MCF 10A (cell line): ENCODE data around the gene OR8G5. TPM values are rescaled to one million over a fixed set of nuclear protein-coding genes. Genes with fewer than 3 reads are reported as not detected.
"Not testable (repeated sequence)": the region's sequence is repeated elsewhere in the genome, so short reads cannot be mapped to it uniquely, and the experiment has no call there.

Source experiments
- BruUV-seq: library from RNA; stranded (reverse); fragments of 400-500 nt; replicated peaks from 2 replicates; lab custom pipeline; 2021; lab: Mats Ljungman, UMichigan
- CTCF ChIA-PET: fragments of 300-600 bp; sonication (Branson Sonifier 250); formaldehyde crosslinking; extraction: SDS; loops from one replicate; lab custom pipeline; 2021; ENCODE audit warnings: antibody characterized with exemption, inconsistent platforms; lab: Yijun Ruan, JAX
- POLR2A ChIA-PET: fragments of 300-600, 350-650 bp; sonication (Branson Sonifier 250); formaldehyde crosslinking; extraction: SDS; loops from one replicate; lab custom pipeline; 2020; ENCODE audit warnings: antibody characterized with exemption, inconsistent platforms; lab: Yijun Ruan, JAX
- DNase-seq: peaks from one replicate; pipeline ENCODE4 v3.0.0-alpha.2; 2018; ENCODE audit not compliant: unreplicated experiment
- H3K27ac Mint-ChIP-seq: one replicate; pipeline ENCODE4 v1.8.0; 2022; ENCODE audit warnings: mild to moderate bottlenecking, low read depth, mixed read lengths; ENCODE audit not compliant: unreplicated experiment
- H3K27me3 Mint-ChIP-seq: one replicate; pipeline ENCODE4 v1.8.0; 2022; ENCODE audit warnings: mixed read lengths; ENCODE audit not compliant: insufficient read depth, unreplicated experiment
- H3K36me3 Mint-ChIP-seq: one replicate; pipeline ENCODE4 v1.8.0; 2022; ENCODE audit warnings: mild to moderate bottlenecking, moderate library complexity, mixed read lengths; ENCODE audit not compliant: insufficient read depth, unreplicated experiment
- H3K4me1 Mint-ChIP-seq: one replicate; pipeline ENCODE4 v1.8.0; 2022; ENCODE audit warnings: mixed read lengths; ENCODE audit not compliant: insufficient read depth, unreplicated experiment
- H3K4me3 Mint-ChIP-seq: one replicate; pipeline ENCODE4 v1.8.0; 2022; ENCODE audit warnings: mild to moderate bottlenecking, moderate library complexity, mixed read lengths; ENCODE audit not compliant: unreplicated experiment
- H3K9me3 Mint-ChIP-seq: one replicate; pipeline ENCODE4 v1.8.0; 2022; ENCODE audit warnings: mixed read lengths; ENCODE audit not compliant: unreplicated experiment
- intact Hi-C: fragments of 100-400 bp; cut with micrococcal nuclease; formaldehyde crosslinking; loops from 2 replicates; pipeline ENCODE4 v1.14.1; 2022
- total RNA-seq: library from RNA; stranded (reverse); gene quantifications from 2 replicates; pipeline ENCODE4 v1.2.3, GENCODE V29; 2022
- TF ChIP-seq, protein P1 (sequence below): fragments of 200-600 bp; IDR thresholded peaks from one replicate; pipeline ENCODE4 v1.8.0; 2022; ENCODE audit warnings: antibody characterized with exemption, mild to moderate bottlenecking; ENCODE audit not compliant: unreplicated experiment

OR8G5 gene
- total RNA-seq, 1 experiment from 2014 or later, result not detected

DNA sequence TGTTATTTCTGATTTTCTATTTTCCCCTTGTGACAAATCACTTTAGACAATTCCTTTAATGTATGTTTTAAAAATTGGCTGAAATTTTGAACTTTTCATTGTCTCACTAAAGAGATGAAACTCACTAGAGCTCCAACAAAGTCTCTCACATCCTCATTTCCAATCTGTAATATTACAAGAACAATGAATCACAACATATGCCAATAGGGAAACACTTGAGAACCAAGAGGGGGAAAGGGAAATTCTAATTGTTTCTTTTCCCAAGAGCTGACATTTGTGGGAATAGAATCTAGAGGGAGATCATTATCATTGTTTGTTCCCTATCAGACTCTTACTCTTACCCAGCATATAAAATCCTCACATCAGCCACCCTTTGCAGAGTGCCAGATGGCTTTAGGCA is 44.9 kb upstream of the OR8G5 start:
- ChIA-PET POLR2A (no interaction called here), CTCF (no interaction called here)
- Mint-ChIP-seq H3K9me3 (no peaks in the 10 kb centered on the region), H3K4me3 (no peak overlapping the region), H3K27me3 (peaks cover 40% of the 10 kb centered on the region), H3K4me1 (no peaks in the 10 kb centered on the region), H3K36me3 (no peaks in the 10 kb centered on the region), H3K27ac (no peak overlapping the region)
- no TSS peak for BruUV-seq
- DNase-seq, result no peak
- intact Hi-C loops, result no loop called here
- TF ChIP-seq, protein P1, sequence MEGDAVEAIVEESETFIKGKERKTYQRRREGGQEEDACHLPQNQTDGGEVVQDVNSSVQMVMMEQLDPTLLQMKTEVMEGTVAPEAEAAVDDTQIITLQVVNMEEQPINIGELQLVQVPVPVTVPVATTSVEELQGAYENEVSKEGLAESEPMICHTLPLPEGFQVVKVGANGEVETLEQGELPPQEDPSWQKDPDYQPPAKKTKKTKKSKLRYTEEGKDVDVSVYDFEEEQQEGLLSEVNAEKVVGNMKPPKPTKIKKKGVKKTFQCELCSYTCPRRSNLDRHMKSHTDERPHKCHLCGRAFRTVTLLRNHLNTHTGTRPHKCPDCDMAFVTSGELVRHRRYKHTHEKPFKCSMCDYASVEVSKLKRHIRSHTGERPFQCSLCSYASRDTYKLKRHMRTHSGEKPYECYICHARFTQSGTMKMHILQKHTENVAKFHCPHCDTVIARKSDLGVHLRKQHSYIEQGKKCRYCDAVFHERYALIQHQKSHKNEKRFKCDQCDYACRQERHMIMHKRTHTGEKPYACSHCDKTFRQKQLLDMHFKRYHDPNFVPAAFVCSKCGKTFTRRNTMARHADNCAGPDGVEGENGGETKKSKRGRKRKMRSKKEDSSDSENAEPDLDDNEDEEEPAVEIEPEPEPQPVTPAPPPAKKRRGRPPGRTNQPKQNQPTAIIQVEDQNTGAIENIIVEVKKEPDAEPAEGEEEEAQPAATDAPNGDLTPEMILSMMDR, result no peak

DNA sequence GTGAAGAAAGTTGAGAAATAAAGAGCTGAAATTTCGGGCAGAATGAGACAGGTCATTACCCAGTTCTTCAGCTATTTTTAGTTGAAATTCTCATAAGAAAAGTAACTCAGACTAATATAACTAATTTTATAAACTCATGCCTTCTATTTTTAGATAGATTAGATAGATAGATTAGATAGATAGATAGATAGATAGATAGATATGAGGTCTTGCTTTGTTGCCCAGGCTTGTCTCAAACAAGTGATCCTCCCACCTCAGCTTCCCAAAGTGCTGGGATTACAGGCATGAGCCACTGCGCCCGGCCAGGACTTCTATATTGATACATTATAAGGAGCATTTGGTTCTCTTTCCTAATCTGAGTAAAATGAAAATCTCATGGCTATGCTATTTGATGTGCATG is 42.1 kb upstream of the OR8G5 start:
- H3K27me3 Mint-ChIP-seq, result peaks cover 33% of the 10 kb centered on the region
- ChIA-PET CTCF (interaction anchor here (0.6 kb wide), 1 partner anchor 1577 kb away, joined by 4 read pairs; no protein-coding TSS in a partner anchor), POLR2A (no interaction called here)
- intact Hi-C loops, result no loop called here
- DNase-seq, result no peak
- no peak overlapping the region for H3K27ac Mint-ChIP-seq
- no peaks in the 10 kb centered on the region for H3K9me3 Mint-ChIP-seq
- no peaks in the 10 kb centered on the region for H3K4me1 Mint-ChIP-seq
- H3K4me3 Mint-ChIP-seq, result no peak overlapping the region
- BruUV-seq, result no TSS peak
- no peaks in the 10 kb centered on the region for H3K36me3 Mint-ChIP-seq
- TF ChIP-seq, protein P1, result no peak

DNA sequence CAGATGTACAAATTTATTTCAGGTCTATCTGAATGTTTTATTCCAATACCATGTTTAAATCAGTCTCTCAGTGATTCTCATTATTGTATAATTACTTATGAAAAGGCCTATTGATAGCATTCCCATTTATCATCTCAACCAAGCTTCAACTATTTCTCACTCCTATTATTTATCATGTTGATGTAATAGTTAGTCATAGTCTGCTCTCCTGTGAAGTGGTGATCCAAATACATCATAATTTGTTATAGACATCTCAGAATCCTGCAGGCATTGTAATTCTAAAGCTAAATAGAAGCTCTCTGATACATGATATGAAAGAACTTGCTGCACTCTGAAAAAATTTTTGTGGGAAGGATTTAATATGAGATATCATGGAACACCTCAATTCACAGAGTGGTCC is 37.0 kb upstream of the OR8G5 start:
- no peaks in the 10 kb centered on the region for H3K9me3 Mint-ChIP-seq
- no peaks in the 10 kb centered on the region for H3K4me1 Mint-ChIP-seq
- ChIA-PET CTCF (interaction anchor here (0.6 to 0.8 kb wide), 2 partner anchors 21 to 642 kb away, joined by 3 read pairs; no protein-coding TSS in a partner anchor), POLR2A (no interaction called here)
- no peak overlapping the region for H3K27ac Mint-ChIP-seq
- H3K4me3 Mint-ChIP-seq, result no peak overlapping the region
- H3K36me3 Mint-ChIP-seq, result no peaks in the 10 kb centered on the region
- DNase-seq, result no peak
- no TSS peak for BruUV-seq
- intact Hi-C loops, result no loop called here
- peaks cover 25% of the 10 kb centered on the region for H3K27me3 Mint-ChIP-seq
- TF ChIP-seq, protein P1, result no peak

DNA sequence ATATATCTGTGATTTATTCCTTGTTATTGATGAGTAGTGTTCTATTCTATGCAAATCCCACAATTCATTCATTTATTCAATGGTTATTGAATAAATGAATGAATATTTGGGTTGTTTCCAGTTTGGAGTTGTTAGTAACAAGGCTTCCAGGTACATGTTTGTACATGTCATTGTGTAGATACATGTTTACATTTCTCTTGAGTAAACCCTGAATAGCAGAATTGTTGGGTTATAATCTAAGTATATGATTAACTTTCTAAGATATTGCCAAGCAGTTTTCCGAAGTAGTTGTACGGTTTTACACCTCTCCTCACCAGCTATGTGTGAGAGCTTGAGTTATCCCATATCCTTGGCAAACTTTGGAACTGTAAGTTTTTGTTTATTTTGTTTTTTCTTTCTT is 33.8 kb upstream of the OR8G5 start:
- DNase-seq, result no peak
- TF ChIP-seq, protein P1, result no peak
- Mint-ChIP-seq H3K27me3 (peaks cover 27% of the 10 kb centered on the region), H3K9me3 (no peaks in the 10 kb centered on the region), H3K36me3 (no peaks in the 10 kb centered on the region), H3K27ac (no peak overlapping the region), H3K4me1 (no peaks in the 10 kb centered on the region), H3K4me3 (no peak overlapping the region)
- BruUV-seq, result no TSS peak
- intact Hi-C loops, result no loop called here
- CTCF ChIA-PET, result interaction anchor here (0.6 kb wide), 1 partner anchor 674 kb away, joined by 3 read pairs; no protein-coding TSS in a partner anchor
- POLR2A ChIA-PET, result no interaction called here

DNA sequence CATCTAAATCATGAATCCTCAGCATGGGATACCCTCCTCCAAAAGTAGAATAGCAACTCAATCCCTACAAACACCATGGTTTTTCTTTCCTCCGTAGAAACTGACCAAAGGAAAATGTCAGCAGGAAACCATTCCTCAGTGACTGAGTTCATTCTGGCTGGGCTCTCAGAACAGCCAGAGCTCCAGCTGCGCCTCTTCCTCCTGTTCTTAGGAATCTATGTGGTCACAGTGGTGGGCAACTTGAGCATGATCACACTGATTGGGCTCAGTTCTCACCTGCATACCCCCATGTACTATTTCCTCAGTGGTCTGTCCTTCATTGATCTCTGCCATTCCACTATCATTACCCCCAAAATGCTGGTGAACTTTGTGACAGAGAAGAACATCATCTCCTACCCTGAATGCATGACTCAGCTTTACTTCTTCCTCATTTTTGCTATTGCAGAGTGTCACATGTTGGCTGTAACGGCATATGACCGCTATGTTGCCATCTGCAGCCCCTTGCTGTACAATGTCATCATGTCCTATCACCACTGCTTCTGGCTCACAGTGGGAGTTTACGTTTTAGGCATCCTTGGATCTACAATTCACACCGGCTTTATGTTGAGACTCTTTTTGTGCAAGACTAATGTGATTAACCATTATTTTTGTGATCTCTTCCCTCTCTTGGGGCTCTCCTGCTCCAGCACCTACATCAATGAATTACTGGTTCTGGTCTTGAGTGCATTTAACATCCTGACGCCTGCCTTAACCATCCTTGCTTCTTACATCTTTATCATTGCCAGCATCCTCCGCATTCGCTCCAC is 31.4 kb upstream of the OR8G5 start:
- H3K27ac Mint-ChIP-seq, intact Hi-C loops, H3K9me3 Mint-ChIP-seq, H3K36me3 Mint-ChIP-seq, H3K4me1 Mint-ChIP-seq, H3K4me3 Mint-ChIP-seq, BruUV-seq, CTCF ChIA-PET, DNase-seq: not testable (repeated sequence)
- POLR2A ChIA-PET, result interaction anchor here (0.6 kb wide), 1 partner anchor 971 kb away, joined by 3 read pairs; no protein-coding TSS in a partner anchor
- peaks cover 35% of the 10 kb centered on the region for H3K27me3 Mint-ChIP-seq
